GM19395 (cell line): ENCODE results near the gene RNF111.
A peak's percentile ranks its signal among the peaks of the same experiment; 100 is the strongest.
"Not testable (repeated sequence)": the region's sequence is repeated elsewhere in the genome, so short reads cannot be mapped to it uniquely, and the experiment has no call there.

Experiments used
- ATAC-seq: cut with Tn5 transposase; IDR thresholded peaks from one replicate; pipeline ENCODE4 v1.9.1; 2021; ENCODE audit warnings: mild to moderate bottlenecking, moderate library complexity; ENCODE audit not compliant: unreplicated experiment

The RNF111 gene

DNA sequence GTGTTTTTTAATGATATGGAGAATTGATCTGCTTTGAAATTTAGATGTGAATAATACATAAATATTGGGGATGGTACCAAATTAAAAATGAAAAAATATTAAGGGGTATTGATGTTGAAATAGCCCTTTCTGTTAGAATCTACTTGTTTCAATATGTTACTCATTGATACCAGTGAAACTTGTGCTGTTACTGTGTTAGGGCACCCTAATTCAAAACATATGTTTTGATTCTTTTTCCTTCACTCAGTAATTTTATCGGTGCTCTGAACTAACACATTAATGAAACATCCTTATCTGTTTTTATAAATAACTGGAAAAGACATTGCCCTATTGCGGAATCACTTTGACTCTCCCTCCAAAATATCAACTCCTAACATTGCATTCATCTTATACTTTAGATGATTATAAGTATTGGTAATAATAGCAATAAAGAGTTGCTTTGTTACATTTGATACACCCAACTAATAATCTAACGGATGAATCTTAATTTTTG, 65.5 kb downstream of the RNF111 start:
- ATAC-seq, result no peak

DNA sequence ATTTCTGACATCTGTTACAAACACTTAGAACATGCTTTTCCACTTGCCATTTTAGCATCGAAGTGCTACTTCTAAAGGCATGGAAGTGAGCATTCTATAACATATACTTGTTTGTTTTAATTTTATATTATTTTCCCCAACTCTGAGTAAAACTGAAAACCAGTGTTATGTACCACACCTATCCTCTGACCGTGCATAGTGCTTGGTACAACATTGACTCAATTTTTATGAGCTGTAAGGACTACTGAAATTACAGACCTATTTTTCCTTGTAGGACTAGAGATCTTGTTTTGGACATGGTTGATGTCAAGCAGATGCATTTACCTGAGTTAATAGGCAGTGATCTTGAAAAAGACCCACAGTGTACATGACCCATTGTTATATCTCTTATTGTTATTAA, 66.0 kb downstream of the RNF111 start:
- no peak for ATAC-seq

DNA sequence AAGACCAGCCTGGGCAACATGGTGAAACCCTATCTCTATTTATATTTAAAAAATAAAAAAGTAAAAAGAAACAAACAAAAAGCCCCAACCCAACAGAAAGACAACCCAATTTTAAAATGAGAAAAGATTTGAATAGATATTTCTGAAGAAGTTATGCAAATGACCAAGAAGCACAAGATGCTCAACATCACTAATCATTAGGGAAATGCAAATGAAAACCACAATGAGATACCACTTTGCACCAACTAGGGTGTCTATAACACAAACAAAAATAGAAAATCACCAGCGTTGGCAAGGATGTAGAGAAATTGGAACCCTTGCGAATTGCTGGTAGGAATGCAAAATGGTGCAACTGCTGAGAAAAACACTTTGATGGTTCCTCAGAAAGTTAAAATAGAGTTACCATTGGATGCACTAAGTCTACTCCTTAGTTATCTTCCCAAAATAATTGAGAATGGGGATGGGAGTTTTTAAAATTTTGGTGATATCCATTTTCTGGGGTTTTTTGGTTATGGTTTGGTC, 71.7 kb downstream of the RNF111 start:
- no peak for ATAC-seq

DNA sequence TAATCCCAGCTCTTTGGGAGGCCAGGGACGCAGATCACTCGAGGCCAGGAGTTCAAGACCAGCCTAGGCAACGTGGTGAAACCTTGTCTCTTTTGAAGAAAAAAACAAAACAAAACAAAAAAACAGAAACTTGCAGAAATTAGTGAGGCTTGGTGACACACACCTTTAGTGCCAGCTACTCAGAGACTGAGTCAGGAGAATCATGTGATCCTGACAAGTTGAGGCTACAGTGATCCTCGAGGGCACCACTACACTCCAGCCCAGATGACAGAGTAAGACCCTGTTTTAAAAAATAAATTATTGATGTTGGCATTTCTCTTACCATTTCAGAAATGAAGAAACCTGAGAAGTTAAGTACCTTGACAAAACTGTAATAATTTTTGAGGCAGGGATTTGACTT, 72.9 kb downstream of the RNF111 start:
- ATAC-seq, result no peak

DNA sequence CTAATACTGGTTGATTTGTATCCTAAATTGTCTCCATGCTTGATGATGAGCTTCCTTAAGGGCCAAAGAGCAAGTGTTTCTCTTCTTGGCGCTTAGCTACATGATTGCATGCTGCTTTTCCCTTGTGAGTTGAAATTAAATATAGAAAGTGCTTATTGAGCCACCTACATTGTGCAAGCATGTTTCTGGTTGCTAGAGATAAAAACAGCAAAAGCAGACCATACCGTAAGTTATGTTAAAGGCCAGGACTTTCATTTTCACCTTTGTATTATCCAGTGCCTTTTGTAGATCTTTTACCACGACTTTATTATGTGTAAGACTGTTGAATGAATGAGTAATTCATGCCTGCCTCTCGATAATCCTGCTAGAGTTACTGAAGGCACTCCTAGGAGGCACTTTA, 75.6 kb downstream of the RNF111 start:
- ATAC-seq, result no peak

DNA sequence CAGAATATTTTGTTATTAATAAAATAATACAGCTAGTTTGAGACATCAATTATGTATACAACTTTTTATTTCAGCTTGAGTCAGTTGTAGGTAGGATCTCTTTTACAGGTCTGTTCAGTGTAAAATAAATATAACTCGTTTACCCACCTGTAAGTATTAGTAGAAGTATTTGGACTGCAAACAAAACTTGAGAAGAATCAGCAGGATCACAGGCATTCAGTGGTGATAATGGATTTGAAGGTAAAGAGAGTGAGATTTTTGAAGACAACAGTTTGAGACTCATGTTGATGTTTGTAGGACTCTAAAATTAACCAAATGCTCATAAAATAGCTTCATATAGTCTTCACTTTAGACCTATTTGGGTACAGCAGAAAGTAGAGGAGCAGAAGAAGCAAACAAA, 82.0 kb downstream of the RNF111 start:
- no peak for ATAC-seq

DNA sequence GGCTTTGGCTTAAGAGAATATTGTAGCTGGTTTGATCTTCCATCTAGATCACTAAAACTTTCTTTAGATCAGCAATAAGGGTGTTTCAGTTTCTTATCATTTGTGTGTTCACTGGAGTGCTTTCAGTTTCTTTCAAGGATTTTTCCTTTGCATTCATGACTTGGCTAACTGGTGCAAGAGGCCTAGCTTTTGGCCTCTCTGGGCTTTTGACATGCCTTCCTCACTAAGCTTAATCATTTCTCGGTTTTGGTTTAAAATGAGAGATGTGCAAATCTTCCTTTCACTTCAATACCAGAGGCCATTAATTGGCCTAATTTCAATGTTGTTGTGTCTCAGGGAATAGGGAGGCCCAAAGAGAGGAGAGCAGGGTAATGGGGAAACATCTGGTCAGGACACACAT, 87.1 kb downstream of the RNF111 start:
- no peak for ATAC-seq

DNA sequence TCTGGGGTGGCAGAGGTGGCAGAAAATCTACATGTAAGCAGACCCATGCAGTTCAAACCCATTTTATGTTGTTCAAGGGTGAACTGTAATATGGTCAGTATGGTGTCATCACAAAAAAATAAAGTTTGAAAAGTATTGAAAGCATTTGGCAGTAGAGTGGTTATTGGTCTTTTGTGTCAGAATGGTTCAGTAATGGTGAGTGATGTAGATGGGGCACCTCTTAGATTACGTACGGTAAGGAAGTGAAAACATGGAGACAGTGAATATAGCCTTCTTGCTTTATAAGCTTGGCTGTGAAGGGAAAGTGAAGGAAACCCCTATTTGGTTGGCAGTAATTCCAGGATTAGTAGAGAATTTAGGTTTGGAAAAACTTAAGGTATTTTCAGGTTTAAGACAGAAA, 100.3 kb downstream of the RNF111 start:
- ATAC-seq, result no peak

DNA sequence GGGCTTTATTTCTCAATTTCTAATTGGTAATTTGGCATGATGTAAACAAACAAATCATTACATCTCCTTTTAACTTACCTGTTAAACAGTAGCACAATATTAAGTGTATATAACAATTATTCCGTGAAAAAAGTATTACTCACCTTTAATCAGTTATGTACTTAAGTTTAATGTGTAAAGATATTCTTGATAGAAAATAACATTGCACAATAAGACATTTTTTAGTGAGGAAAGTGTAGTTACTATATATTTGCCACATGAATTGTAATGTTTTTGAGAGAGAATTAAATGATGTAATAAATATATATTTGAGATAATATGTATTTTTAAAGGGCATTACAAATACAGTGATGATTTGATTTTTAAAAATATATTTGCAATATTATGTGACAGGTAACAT, 106.6 kb downstream of the RNF111 start:
- no peak for ATAC-seq

DNA sequence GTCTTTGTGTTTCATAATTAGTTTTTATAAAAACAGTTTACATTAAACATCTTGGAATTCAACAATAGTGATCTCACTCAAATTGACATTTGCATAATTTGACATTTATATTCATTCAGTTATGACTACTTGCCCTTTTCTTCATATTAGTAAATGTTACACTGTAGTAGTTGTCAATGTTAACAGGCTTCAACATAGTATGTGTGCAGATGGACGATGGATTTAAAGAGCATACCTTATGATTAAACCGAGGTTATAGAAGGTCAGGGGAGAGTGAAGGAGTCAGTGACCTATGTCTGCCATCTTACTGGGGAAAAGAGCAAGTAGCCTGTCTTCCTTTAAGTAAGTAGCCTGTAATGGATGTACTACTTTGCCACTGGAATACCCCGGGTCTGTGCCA, 109.0 kb downstream of the RNF111 start:
- no peak for ATAC-seq

DNA sequence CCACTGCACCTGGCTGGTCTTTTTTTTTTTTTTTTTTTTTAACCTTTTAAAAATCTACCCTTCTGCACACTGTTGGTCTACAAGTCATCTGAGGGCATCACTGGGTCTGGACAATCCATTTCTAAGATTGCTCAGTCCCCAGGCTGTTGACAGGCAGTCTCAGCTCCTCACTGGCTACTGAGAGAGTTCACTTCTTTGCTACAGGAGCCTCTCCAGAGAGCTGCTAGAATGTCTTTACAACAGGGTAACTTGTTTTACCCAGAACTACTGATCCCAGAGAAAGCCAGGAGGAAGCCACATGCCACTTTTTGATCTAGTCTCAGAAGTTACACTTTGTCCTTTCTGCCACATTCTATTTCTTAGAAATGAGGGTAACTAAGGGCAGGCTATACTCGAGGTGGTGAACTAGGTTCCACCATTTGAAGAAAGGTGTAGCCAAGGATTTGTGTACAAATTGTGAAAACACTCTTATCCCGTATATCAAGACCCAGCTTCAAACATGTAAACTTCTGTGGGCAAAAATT, 111.8 kb downstream of the RNF111 start:
- ATAC-seq, result no peak

DNA sequence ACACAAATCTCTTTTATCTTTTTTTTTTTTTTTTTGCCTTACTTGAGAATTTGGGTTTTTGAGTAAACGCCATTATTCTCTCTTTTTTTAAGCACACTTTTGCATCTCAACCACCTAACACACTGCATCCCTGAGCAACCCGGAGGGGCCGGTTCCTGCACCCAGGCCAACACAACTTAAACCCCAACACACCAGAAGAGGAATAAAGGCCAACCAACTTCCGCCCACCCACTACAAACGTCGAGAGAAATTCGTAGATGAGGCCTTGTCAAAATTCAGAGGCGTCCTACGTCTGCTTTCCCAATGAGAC, 117.1 kb downstream of the RNF111 start:
- ATAC-seq, result peak; percentile 45

DNA sequence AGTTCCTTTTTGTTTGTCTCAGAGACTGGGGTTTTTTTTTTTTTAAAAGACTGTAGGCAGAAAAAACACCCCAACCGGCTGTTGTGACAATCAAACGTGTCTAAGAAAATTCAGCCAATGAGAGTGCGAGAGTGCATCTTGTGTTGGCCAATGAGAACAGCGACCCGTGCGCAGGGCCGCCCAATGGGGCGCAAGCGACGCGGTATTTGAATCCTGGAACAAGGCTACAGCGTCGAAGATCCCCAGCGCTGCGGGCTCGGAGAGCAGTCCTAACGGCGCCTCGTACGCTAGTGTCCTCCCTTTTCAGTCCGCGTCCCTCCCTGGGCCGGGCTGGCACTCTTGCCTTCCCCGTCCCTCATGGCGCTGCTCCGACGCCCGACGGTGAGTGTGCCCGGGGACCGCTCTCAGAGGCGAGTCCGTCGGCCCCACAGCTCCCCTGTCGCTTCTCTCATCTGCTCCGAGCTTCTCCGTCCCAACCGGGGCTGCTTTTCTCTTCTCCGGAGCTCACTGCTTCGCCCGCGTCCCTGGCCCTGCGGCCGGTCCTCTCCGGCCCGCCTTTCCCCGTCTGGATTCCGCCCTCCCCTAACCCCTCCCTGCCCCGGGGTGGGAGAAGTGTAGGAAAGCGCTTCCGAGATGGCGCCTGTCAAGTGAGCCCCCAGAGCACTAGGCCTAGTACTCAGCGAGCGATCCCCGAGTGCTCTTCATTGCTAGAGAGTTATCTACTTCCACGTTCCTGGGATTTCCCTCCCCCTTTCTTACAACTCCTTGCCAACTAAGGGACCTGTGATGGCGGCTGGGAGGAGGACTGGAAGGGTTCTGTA, 117.7 kb downstream of the RNF111 start, which contains the start of gene CCNB2:
Gene CCNB2, plus strand, starts transcription at position 235 of the 821 bp plus-strand sequence. Its CDS starts 123 bp downstream, at position 358.
- ATAC-seq, result peak; percentile 99

DNA sequence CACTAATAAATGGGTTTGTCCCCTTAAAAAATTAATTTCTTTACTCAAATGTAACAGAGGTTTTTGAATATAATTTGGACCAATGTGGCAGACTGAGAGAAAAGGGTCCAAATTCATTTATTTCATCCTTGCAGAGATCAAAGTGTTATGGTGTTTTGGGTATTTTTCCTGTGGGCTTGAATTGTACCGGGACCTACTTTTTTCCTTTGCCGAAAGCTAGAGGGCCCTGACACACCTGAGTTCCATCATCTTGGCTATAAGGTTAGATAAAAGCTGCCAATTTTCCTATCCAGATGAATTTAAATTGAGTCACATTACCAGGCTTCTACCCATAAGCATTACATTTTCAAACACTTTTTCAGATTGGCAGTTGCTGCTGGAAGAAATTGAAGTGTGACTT, 118.4 kb downstream of the RNF111 start:
- no peak for ATAC-seq

DNA sequence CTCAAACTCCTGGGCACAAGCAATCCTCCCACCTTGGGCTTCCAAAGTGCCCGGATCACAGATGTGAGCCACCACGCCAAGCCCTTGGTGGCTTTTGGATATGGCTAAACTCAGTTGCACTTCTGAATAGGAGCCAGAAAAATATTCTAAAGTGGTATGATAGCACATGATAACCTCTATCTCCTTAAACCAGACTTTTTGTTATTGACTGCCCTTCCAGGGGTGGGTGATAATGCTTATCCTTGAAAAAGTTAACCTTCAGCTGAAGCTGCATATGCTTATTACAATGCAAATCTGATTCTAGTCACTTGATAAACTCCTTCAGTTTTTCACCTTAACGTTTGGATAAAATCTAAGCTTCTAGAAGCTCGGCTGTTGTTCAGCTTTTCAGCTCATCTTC, 123.8 kb downstream of the RNF111 start:
- ATAC-seq, result no peak

DNA sequence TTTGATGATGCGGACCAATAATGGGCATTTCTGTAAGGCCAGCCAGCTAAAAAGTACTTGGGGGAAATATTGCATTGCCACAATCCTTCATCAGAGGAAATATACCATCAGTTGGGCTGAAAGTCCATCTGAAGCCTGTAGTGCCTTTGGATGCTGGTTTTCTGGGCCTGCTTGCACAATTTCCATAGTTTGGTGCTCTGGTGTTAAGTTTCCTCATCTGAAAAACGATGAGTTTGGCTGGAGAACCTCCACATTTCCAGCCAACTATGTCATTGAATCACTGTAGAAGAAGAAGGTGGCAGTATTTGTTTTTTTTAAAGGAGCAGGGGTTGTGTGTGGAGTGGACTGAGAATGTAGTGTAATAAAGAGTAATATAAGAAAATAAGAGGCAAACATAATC, 127.6 kb downstream of the RNF111 start:
- ATAC-seq, result no peak

DNA sequence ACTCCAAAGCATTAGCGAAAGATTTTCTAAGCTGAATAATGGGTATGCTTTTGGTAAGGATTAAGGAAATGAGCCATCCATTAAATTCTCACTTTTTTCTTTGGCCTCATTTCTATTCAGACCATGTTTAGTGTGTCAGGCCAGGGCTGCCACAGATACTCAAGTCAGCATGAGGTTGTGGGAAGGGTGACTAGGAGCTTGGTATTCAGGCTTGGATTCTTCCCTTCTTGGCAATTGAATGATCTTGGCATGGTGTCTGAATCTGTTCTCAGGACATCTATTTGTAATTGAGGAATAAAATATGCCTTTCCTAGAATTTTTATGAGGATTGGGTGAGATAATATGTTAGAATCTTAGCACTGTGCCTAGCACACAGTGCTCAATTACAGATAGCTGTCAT, 128.7 kb downstream of the RNF111 start:
- ATAC-seq, result no peak

DNA sequence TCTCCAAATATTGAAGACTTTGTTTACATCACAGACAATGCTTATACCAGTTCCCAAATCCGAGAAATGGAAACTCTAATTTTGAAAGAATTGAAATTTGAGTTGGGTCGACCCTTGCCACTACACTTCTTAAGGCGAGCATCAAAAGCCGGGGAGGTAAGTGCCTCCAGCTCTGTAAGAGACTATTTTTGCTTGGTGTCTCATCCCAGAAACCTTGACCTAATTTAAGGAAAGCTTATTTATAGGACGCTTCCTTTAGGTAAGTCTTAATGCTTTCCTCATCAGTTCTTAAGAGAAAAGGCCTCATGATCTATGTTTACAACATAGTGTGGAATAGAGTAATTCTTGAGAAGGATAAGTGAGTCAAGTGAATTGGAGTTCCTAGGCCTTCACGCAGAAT, 129.3 kb downstream of the RNF111 start:
- ATAC-seq, result no peak

DNA sequence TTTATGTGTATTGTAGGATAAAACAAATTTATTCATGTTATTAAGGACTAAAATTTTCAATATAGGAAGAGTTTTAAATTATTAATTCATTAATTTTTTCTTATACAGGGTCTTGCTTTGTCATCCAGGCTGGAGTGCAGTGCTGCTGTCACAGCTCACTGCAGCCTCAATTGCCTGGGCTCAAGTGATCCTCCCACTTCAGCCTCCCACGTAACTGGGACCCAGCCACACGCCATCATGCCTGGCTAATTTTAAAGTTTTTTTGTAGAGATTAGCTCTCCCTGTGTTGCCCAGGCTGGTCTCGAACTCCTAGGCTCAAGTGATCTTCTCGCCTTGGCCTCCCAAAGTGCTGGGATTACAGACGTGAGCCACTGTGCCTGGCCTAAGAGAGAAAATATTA, 132.2 kb downstream of the RNF111 start:
- ATAC-seq, result no peak

DNA sequence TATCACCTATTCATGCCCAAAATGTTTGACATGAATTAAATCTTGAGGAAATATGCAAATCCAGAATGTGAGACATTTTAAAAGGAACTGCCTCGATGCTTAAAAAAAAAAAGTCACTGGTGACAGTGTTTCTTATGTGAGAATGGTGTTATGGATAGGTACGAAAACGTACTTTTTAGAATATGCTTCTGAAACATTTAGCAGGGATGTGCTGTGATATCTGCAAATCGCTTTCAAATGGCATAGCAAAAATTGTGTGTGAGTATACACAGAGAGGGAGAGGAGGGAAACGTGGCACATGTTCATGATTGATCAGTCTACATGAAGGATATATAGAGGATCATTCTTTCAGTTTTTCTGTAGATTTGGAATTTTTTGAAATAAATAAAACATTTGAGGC, 133.5 kb downstream of the RNF111 start:
- ATAC-seq, result no peak

DNA sequence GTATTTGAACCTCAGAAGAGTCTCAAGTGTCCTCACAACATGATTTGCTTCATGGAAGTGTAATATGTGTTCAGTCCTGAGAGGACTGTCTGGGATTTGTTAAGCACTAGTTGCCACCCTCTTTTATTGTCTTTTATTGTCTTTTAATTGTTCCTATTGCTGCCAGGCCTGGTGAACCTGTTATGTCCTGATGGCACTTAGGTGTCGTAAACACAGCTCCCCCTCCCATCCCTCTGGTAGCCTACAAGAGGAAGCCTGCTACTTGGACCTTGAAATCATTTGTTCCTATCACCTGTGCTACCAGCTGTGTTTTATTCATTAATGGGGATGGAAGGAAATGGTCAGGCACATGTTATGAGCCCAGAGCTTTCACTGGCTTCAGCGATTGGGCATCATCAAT, 136.8 kb downstream of the RNF111 start:
- ATAC-seq, result no peak

DNA sequence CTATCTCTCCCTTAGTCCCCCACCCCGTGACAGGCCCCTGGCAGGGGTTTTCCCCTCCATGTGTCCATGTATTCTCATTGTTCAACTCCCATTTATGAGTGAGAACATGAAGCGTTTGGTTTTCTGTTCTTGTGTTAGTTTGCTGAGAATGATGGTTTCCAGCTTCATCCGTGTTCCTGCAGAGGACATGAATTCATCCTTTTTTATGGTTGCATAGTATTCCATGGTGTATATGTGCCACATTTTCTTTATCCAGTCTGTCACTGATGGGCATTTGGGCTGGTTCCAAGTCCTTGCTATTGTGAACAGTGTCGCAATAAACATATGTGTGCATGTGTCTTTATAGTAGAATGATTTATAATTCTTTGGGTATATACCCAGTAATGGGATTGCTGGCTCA, 138.2 kb downstream of the RNF111 start:
- ATAC-seq, result not testable (repeated sequence)

DNA sequence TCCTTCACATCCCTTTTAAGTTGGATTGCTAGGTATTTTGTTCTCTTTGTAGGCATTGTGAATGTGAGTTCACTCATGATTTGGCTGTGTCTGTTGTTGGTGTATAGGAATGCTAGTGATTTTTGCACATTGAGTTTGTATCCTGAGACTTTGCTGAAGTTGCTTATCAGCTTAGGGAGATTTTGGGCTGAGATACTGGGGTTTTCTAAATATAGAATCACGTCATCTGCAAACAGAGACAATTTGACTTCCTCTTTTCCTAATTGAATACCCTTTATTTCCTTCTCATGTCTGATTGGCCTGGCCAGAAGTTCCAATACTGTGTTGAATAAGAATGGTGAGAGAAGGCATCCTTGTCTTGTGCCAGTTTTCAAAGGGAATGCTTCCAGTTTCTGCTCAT, 139.8 kb downstream of the RNF111 start:
- ATAC-seq, result not testable (repeated sequence)
